Esophagus squamous epithelium (tissue), 5 donors: ENCODE data around the gene CAMTA1. TPM values are rescaled to one million over a fixed set of nuclear protein-coding genes. Genes with fewer than 3 reads are reported as not detected.

ENCODE experiments used
- DNase-seq: peaks from one replicate; lab custom pipeline; 2025; lab: John Stamatoyannopoulos, UW
- H3K27ac ChIP-seq, 4 donors: fragments of 200-600 bp; sonication (generic); one replicate each; pipeline ENCODE4 v1.5.1; 2016 to 2019; ENCODE audit warnings: mild to moderate bottlenecking in 1 of 4
- H3K27me3 ChIP-seq, 4 donors: fragments of 200-600 bp; sonication (generic); 1 replicate in 3 of 4; 2 replicates in 1 of 4; pipeline versions ENCODE4 v1.5.1 to v1.6.0; 2017 to 2021; ENCODE audit warnings: antibody characterized with exemption in 1 of 4
- H3K36me3 ChIP-seq, 3 donors: fragments of 200-600 bp; sonication (generic); one replicate each; pipeline ENCODE4 v1.5.1; 2016 to 2019
- H3K4me1 ChIP-seq, 3 donors: fragments of 200-600 bp; sonication (generic); one replicate each; pipeline ENCODE4 v1.5.1; 2017 to 2019
- H3K4me3 ChIP-seq, 4 donors: fragments of 200-600 bp; sonication (generic); 1 replicate in 3 of 4; 2 replicates in 1 of 4; pipeline ENCODE4 v1.5.1; 2016 to 2019; ENCODE audit warnings: mild to moderate bottlenecking in 2 of 4, moderate library complexity in 1 of 4
- H3K9me3 ChIP-seq, 3 donors: fragments of 200-600 bp; sonication (generic); one replicate each; pipeline ENCODE4 v1.5.1; 2016 to 2019
- CTCF ChIP-seq, 6 experiments: fragments of 450-650 bp in 4 of 6; fragments of 200-600 bp in 2 of 6; sonication (generic) in 2 of 6; IDR thresholded peaks; one replicate each; pipeline ENCODE4 v1.5.1; 2016 to 2019; ENCODE audit warnings: antibody characterized with exemption in 6 of 6, mild to moderate bottlenecking in 4 of 6, moderate library complexity in 4 of 6
- POLR2A ChIP-seq, 4 donors: fragments of 450-650 bp; IDR thresholded peaks; one replicate each; pipeline ENCODE4 v1.6.1; 2017; ENCODE audit warnings: antibody characterized with exemption in 4 of 4, mild to moderate bottlenecking in 4 of 4, moderate library complexity in 3 of 4
- WGBS, 2 donors: methylation state at CpG; one replicate each; pipeline ENCODE4 v1.1.5; 2018; 5-methylcytosine and 5-hydroxymethylcytosine counted together
- intact Hi-C: fragments of 100-400 bp; cut with DNase I; formaldehyde crosslinking; loops from one replicate; pipeline ENCODE4 v1.15.0; 2022
- total RNA-seq, 4 donors: library from RNA; depleted of rRNA; stranded (reverse); fragments of >200 nt; gene quantifications; one replicate each; pipeline ENCODE4 v1.1.0, GENCODE V29; 2016
- donor health status: DM: yes; HTN: yes; CAD: no.

CAMTA1 gene
- total RNA-seq, 4 donors from 2014 or later, result 31.3 to 77.4 (median 45.9) TPM

- Histone ChIP-seq H3K4me1 (no peaks in the 10 kb centered on the region), H3K9me3 (no peaks in the 10 kb centered on the region), H3K27me3 (peaks cover 0 to 4% (median 0%) of the 10 kb centered on the region in 4 donors), H3K36me3 (no peaks in the 10 kb centered on the region), H3K27ac (no peak overlapping the region), H3K4me3 (no peak overlapping the region)
- no peak for DNase-seq
- 73 to 78% methylated on average over 9 of the region's 9 CpGs for WGBS, 2 donors
- TF ChIP-seq CTCF (IDR thresholded peaks at IDR 0.05) (no peak), POLR2A (IDR thresholded peaks at IDR 0.05) (no peak)
- intact Hi-C loops, result no loop called here
Observed at GRCh38 chr1:6944434-6944833, 159.2 kb downstream of the CAMTA1 start.

GRCh38 chr1:6947952-6948351 is 162.7 kb downstream of the CAMTA1 start:
- TF ChIP-seq CTCF (IDR thresholded peaks at IDR 0.05), result no peak
- TF ChIP-seq POLR2A (IDR thresholded peaks at IDR 0.05), result no peak
- H3K27me3 ChIP-seq, result peaks cover 0 to 4% (median 0%) of the 10 kb centered on the region in 4 donors
- no peaks in the 10 kb centered on the region for H3K9me3 ChIP-seq
- H3K36me3 ChIP-seq, result no peaks in the 10 kb centered on the region
- H3K4me1 ChIP-seq, result no peaks in the 10 kb centered on the region
- intact Hi-C loops, result no loop called here
- 77 to 85% methylated on average over 2 of the region's 2 CpGs for WGBS, 2 donors
- no peak for DNase-seq
- H3K4me3 ChIP-seq, result no peak overlapping the region
- no peak overlapping the region for H3K27ac ChIP-seq

DNA sequence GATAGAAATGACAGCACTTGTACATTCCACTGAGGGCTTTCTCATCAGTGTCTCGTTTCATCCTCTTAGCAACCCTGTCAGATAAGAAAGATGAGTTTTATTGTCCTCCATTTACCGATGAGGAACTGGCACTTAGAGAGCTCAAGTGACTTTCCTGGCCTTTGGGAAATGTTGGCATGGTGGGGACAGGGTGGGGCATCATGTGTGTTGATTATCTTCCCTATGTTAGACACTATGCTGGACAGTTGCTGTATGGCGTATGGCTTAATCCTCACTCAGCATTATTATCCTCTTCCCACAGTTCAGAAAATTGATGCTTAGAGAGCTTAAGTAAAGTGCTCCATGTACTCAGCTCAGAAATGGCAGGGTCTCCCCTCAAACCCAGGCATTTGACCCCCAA is 163.2 kb downstream of the CAMTA1 start:
- H3K4me1 ChIP-seq, result no peaks in the 10 kb centered on the region
- no peaks in the 10 kb centered on the region for H3K9me3 ChIP-seq
- TF ChIP-seq POLR2A (IDR thresholded peaks at IDR 0.05) (no peak), CTCF (IDR thresholded peaks at IDR 0.05) (no peak)
- intact Hi-C loops, result no loop called here
- no peak overlapping the region for H3K4me3 ChIP-seq
- peaks cover 0 to 4% (median 0%) of the 10 kb centered on the region in 4 donors for H3K27me3 ChIP-seq
- WGBS, 2 donors, result 58 to 77% methylated on average over 3 of the region's 3 CpGs
- H3K27ac ChIP-seq, result no peak overlapping the region
- no peaks in the 10 kb centered on the region for H3K36me3 ChIP-seq
- DNase-seq, result no peak

GRCh38 chr1:6948861-6949260 is 163.6 kb downstream of the CAMTA1 start:
- no peak for TF ChIP-seq CTCF (IDR thresholded peaks at IDR 0.05)
- no peak for TF ChIP-seq POLR2A (IDR thresholded peaks at IDR 0.05)
- Histone ChIP-seq H3K36me3 (no peaks in the 10 kb centered on the region), H3K4me3 (no peak overlapping the region), H3K4me1 (no peaks in the 10 kb centered on the region), H3K27me3 (peaks cover 0 to 6% (median 0%) of the 10 kb centered on the region in 4 donors), H3K9me3 (no peaks in the 10 kb centered on the region), H3K27ac (no peak overlapping the region)
- WGBS, 2 donors, result 55 to 69% methylated on average over 3 to 4 of the region's 4 CpGs
- intact Hi-C loops, result no loop called here
- DNase-seq, result no peak

- no peak overlapping the region for H3K4me3 ChIP-seq
- TF ChIP-seq POLR2A (IDR thresholded peaks at IDR 0.05) (no peak), CTCF (IDR thresholded peaks at IDR 0.05) (no peak)
- intact Hi-C loops, result no loop called here
- H3K36me3 ChIP-seq, result no peaks in the 10 kb centered on the region
- no peaks in the 10 kb centered on the region for H3K9me3 ChIP-seq
- H3K27ac ChIP-seq, result no peak overlapping the region
- WGBS, 2 donors, result 45 to 68% methylated on average over 4 of the region's 9 CpGs
- peaks cover 0 to 16% (median 0%) of the 10 kb centered on the region in 4 donors for H3K27me3 ChIP-seq
- no peak for DNase-seq
- H3K4me1 ChIP-seq, result no peaks in the 10 kb centered on the region
Observed at GRCh38 chr1:6950001-6950765, 164.9 kb downstream of the CAMTA1 start.
